ENCODE data around the gene TUSC7. TPM values are rescaled to one million over a fixed set of nuclear protein-coding genes. Genes with fewer than 3 reads are reported as not detected.

TUSC7 gene
- total RNA-seq, 1 experiment from 2014 or later = not detected

DNA sequence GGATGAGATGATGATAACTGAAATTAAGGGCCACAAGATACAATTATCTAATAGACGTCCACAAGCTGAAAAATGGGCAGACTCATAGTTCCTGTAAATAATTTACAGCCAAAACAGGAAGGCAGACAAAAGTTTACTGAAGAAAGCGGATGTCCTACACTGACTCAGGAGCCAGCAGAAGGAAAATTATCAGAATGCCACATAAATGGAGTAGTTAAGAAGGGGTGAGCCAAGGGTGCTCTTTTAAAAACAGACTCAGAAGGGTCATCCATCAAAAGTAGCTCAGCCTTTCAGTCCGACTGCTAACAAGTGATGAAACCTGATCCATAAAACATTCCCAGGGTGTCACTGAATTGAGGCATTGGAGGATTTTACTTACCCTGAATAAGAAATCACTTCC lies 39.8 kb downstream of the TUSC7 start:
- BruUV-seq (replicated peaks) = no TSS peak
- Mint-ChIP-seq H3K4me1 (ENCODE audit: low read depth, unreplicated experiment) (peaks cover 9% of the 10 kb centered on the region), H3K9me3 (ENCODE audit: low read depth, unreplicated experiment) (no peaks in the 10 kb centered on the region), H3K27me3 (ENCODE audit: unreplicated experiment) (peaks cover 30% of the 10 kb centered on the region), H3K27ac (ENCODE audit: unreplicated experiment) (no peak overlapping the region), H3K36me3 (ENCODE audit: insufficient read depth, unreplicated experiment) (no peaks in the 10 kb centered on the region), H3K4me3 (ENCODE audit: low read depth, unreplicated experiment) (no peak overlapping the region)
- CTCF ChIA-PET = interaction anchor here (0.9 kb wide), 1 partner anchor 13 kb away, joined by 4 read pairs; no protein-coding TSS in a partner anchor
- intact Hi-C loops (cut with micrococcal nuclease; ENCODE audit: unreplicated experiment) = no loop called here
- TF ChIP-seq, protein P1, sequence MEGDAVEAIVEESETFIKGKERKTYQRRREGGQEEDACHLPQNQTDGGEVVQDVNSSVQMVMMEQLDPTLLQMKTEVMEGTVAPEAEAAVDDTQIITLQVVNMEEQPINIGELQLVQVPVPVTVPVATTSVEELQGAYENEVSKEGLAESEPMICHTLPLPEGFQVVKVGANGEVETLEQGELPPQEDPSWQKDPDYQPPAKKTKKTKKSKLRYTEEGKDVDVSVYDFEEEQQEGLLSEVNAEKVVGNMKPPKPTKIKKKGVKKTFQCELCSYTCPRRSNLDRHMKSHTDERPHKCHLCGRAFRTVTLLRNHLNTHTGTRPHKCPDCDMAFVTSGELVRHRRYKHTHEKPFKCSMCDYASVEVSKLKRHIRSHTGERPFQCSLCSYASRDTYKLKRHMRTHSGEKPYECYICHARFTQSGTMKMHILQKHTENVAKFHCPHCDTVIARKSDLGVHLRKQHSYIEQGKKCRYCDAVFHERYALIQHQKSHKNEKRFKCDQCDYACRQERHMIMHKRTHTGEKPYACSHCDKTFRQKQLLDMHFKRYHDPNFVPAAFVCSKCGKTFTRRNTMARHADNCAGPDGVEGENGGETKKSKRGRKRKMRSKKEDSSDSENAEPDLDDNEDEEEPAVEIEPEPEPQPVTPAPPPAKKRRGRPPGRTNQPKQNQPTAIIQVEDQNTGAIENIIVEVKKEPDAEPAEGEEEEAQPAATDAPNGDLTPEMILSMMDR (IDR thresholded peaks at IDR 0.05; ENCODE audit: unreplicated experiment) = no peak
- DNase-seq = no peak

DNA sequence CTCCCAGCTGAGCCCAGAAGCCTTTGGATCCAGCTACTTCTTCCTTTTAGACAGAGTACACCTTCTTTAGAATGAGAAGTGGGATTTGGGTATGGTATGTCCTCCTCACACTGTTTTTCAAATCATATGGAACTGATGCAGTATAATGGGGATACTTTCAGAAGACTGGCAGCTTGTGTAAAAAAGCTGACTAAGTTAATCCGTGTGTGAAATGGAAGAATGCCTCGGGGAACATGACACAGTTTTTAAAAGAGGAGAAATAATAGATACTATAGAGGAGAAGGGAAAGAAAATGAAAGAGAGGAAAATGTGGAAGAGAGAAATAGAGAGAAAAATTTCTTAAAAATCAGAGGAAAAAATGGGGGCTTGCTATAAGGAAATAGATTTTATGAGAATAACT lies 47.7 kb downstream of the TUSC7 start:
- H3K9me3 Mint-ChIP-seq (ENCODE audit: low read depth, unreplicated experiment) = no peaks in the 10 kb centered on the region
- CTCF ChIA-PET = interaction anchor here (1.1 kb wide), 1 partner anchor 143 kb away, joined by 3 read pairs; no protein-coding TSS in a partner anchor
- TF ChIP-seq, protein P1 (IDR thresholded peaks at IDR 0.05; ENCODE audit: unreplicated experiment) = no peak
- H3K4me3 Mint-ChIP-seq (ENCODE audit: low read depth, unreplicated experiment) = no peak overlapping the region
- no peaks in the 10 kb centered on the region for H3K4me1 Mint-ChIP-seq (ENCODE audit: low read depth, unreplicated experiment)
- intact Hi-C loops (cut with micrococcal nuclease; ENCODE audit: unreplicated experiment) = loop anchor here (10.0 kb wide), 2 partner anchors 293 to 783 kb away; no protein-coding TSS in a partner anchor
- no peak overlapping the region for H3K27ac Mint-ChIP-seq (ENCODE audit: unreplicated experiment)
- no peak for DNase-seq
- H3K36me3 Mint-ChIP-seq (ENCODE audit: insufficient read depth, unreplicated experiment) = no peaks in the 10 kb centered on the region
- BruUV-seq (replicated peaks) = no TSS peak
- peaks cover 39% of the 10 kb centered on the region for H3K27me3 Mint-ChIP-seq (ENCODE audit: unreplicated experiment)

DNA sequence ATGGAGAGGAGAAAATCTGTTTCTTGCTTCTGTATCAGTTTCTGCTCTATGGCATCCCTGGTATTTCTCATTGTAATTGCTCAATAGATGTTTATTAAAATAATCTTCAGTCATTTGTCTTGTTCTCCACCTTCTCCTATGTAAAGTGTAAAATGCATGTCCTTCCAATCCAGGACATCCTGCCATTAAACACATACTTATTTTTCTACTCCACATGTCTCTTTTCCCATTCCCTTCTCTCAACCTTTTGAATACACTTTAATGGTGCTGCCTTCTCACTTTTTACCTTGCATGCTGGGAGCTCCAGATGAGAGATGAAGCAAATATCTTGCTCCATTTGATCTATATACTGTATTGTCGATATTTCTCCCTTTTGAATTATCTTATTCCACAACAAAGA lies 49.7 kb downstream of the TUSC7 start:
- intact Hi-C loops (cut with micrococcal nuclease; ENCODE audit: unreplicated experiment) = loop anchor here (2.0 to 10.0 kb wide), 4 partner anchors 145 to 785 kb away; no protein-coding TSS in a partner anchor
- BruUV-seq (replicated peaks) = no TSS peak

More for the DNA sequence above, 49.7 kb downstream of the TUSC7 start:
- Mint-ChIP-seq H3K9me3 (ENCODE audit: low read depth, unreplicated experiment) (no peaks in the 10 kb centered on the region), H3K27ac (ENCODE audit: unreplicated experiment) (no peak overlapping the region), H3K27me3 (ENCODE audit: unreplicated experiment) (peaks cover 40% of the 10 kb centered on the region), H3K36me3 (ENCODE audit: insufficient read depth, unreplicated experiment) (no peaks in the 10 kb centered on the region), H3K4me3 (ENCODE audit: low read depth, unreplicated experiment) (no peak overlapping the region), H3K4me1 (ENCODE audit: low read depth, unreplicated experiment) (no peaks in the 10 kb centered on the region)
- DNase-seq = no peak
- TF ChIP-seq, protein P1 (IDR thresholded peaks at IDR 0.05; ENCODE audit: unreplicated experiment) = no peak
- CTCF ChIA-PET = interaction anchor here (0.7 kb wide), 1 partner anchor 942 kb away, joined by 3 read pairs; no protein-coding TSS in a partner anchor
